ENCODE measurements around the gene ZNF324. TPM values are rescaled to one million over a fixed set of nuclear protein-coding genes. Genes with fewer than 3 reads are reported as not detected.

ZNF324 gene
- polyA plus RNA-seq (2013, experiment 1 of 2): 3.3 TPM
- 4.1 TPM for polyA plus RNA-seq (2013, experiment 2 of 2)

DNA sequence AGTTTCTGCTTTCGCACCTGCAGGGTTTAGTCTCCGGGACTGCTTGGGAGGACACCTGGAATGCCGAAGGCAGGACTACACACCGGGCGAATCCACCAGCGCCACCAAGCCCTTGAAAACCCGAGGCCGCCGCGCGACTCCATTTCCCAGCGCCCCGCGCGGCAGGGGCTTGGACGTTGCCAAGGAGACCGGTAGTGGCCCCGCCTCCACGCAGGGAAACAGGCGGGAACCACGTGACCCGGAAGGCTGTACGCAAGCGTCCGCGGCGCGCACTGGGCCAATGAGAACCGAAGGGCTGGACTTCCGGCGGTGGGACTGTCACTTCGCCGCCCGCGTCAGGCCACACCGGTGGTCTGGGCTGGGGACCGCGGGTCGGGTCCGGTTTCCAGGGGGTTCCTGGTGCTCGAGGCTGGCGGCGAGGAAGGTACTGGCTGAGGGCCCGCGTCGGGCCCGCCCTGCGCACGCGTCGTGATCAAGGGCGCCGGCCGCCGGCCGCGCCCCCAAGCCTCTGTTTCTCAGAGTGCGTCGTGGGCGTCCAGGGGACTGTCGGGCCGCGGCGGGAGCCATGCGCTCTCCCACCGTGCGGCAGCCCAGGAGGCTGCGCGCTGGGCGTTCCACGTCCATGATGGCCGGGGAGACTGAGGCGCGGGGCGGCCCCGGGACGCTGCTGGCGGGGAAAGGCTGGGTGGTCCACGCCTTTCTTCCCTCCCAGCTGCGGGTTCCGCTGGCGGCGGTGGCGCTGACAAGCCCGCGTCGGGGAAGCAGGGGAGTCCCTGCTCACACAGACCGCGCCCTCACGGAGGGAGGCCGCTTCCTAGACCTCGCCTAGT is at the start of gene ZNF324:
TSS of gene ZNF324 (plus strand) at position 321 of the 830 bp plus-strand sequence. CDS start 2,106 bp downstream, outside the sequence.
- no CpG with 5 or more reads among the region's 92 CpGs for WGBS (ENCODE audit: extremely low coverage, insufficient coverage, low lambda C conversion rate)
- H3K4me1 ChIP-seq (ENCODE audit: control insufficient read depth, low read depth, low read length): no peaks in the 10 kb centered on the region
- peak within 1 kb of the TSS; percentile 74 for H3K4me2 ChIP-seq (ENCODE audit: low read length)
- H4K8ac ChIP-seq (ENCODE audit: low read depth, low read length): no peak within 1 kb of the TSS
- no peak within 1 kb of the TSS for H4K5ac ChIP-seq (ENCODE audit: low read length)
- no peak within 1 kb of the TSS for H2BK120ac ChIP-seq (ENCODE audit: low read depth, low read length)
- H2AK5ac ChIP-seq (ENCODE audit: low read length): no peak within 1 kb of the TSS
- H3K9ac ChIP-seq (ENCODE audit: low read length): peak within 1 kb of the TSS; percentile 81
- peak within 1 kb of the TSS; percentile 88 for H3K56ac ChIP-seq (ENCODE audit: low read length)
- peaks cover under 1% of the 10 kb centered on the region for H3K36me3 ChIP-seq (ENCODE audit: control insufficient read depth, insufficient read depth, low read length)
- no peak within 1 kb of the TSS for H3K23ac ChIP-seq (ENCODE audit: low read length)
- no peaks in the 10 kb centered on the region for H3K79me2 ChIP-seq (ENCODE audit: control insufficient read depth, insufficient read depth, low read length)
- H2BK5ac ChIP-seq (ENCODE audit: low read length): no peak within 1 kb of the TSS
- H3K79me1 ChIP-seq (ENCODE audit: low read length): peaks cover 3% of the 10 kb centered on the region
- H3K27ac ChIP-seq (ENCODE audit: low read depth, low read length): no peak within 1 kb of the TSS
- H3K4ac ChIP-seq (ENCODE audit: low read depth, low read length): no peak within 1 kb of the TSS
- H3K4me3 ChIP-seq (ENCODE audit: low read length): peak within 1 kb of the TSS; percentile 74
- peak; percentile 99 for DNase-seq
- no peak within 1 kb of the TSS for H2BK15ac ChIP-seq (replicated peaks; ENCODE audit: low read depth)
- H3K27me3 ChIP-seq (ENCODE audit: insufficient read depth, low read length, poor library complexity): no peaks in the 10 kb centered on the region
- no peak within 1 kb of the TSS for H3K18ac ChIP-seq (ENCODE audit: low read length)

DNA sequence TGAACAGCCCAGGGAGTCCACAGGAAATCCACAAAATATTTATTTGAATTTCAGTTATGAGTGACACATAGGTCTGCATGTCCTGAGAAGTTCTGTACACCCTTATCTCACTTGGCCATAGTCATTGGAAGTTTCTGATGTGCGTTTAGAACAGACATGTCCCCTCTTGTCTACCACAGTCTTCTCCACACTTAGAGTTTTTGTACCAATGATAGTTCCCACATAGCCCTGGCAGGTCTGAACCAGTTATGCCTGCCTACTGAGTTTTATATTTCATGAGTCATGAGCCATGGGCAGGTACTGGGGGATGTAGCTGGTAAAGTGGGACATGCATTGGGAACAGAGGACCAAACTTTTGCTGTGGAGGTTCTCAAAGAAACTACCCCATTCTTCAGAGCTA is 38.3 kb upstream of the ZNF324 start:
- no CpG with 5 or more reads among the region's 1 CpG for WGBS (ENCODE audit: extremely low coverage, insufficient coverage, low lambda C conversion rate)
- H3K27ac ChIP-seq (ENCODE audit: low read depth, low read length): no peak overlapping the region
- H3K4me2 ChIP-seq (ENCODE audit: low read length): no peak overlapping the region
- H3K4me3 ChIP-seq (ENCODE audit: low read length): no peak overlapping the region
- H4K5ac ChIP-seq (ENCODE audit: low read length): no peak overlapping the region
- no peaks in the 10 kb centered on the region for H3K27me3 ChIP-seq (ENCODE audit: insufficient read depth, low read length, poor library complexity)
- no peak overlapping the region for H2AK5ac ChIP-seq (ENCODE audit: low read length)
- no peak overlapping the region for H3K23ac ChIP-seq (ENCODE audit: low read length)
- DNase-seq: no peak
- H3K4ac ChIP-seq (ENCODE audit: low read depth, low read length): no peak overlapping the region
- no peaks in the 10 kb centered on the region for H3K79me2 ChIP-seq (ENCODE audit: control insufficient read depth, insufficient read depth, low read length)
- H3K4me1 ChIP-seq (ENCODE audit: control insufficient read depth, low read depth, low read length): no peaks in the 10 kb centered on the region
- H2BK15ac ChIP-seq (replicated peaks; ENCODE audit: low read depth): no peak overlapping the region
- no peak overlapping the region for H4K8ac ChIP-seq (ENCODE audit: low read depth, low read length)
- no peak overlapping the region for H2BK120ac ChIP-seq (ENCODE audit: low read depth, low read length)
- no peak overlapping the region for H3K56ac ChIP-seq (ENCODE audit: low read length)
- no peak overlapping the region for H2BK5ac ChIP-seq (ENCODE audit: low read length)
- no peaks in the 10 kb centered on the region for H3K79me1 ChIP-seq (ENCODE audit: low read length)
- no peak overlapping the region for H3K18ac ChIP-seq (ENCODE audit: low read length)
- H3K9ac ChIP-seq (ENCODE audit: low read length): no peak overlapping the region
- H3K36me3 ChIP-seq (ENCODE audit: control insufficient read depth, insufficient read depth, low read length): peaks cover under 1% of the 10 kb centered on the region

DNA sequence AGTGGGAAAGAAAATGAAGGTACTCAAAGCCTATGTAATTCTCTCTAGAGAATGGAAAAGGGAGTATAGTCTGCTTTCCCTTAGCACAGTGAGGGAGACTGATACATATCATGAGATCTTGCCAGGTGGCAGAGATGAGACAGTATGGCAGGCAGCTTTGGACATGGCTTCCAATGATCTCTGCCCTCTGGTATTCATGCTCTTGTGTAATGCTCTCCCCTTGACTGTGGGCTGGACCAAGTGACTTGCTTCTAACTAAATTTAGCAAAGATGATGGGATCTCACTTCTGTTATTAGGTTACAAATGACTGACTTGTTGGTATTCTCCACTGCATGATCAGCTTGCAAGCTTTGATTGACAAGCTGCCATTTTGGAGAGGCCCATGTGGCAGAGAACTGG is 37.1 kb upstream of the ZNF324 start:
- no peak for DNase-seq
- no peaks in the 10 kb centered on the region for H3K79me1 ChIP-seq (ENCODE audit: low read length)
- peaks cover 9% of the 10 kb centered on the region for H3K36me3 ChIP-seq (ENCODE audit: control insufficient read depth, insufficient read depth, low read length)
- H3K4me1 ChIP-seq (ENCODE audit: control insufficient read depth, low read depth, low read length): no peaks in the 10 kb centered on the region
- no peak overlapping the region for H3K27ac ChIP-seq (ENCODE audit: low read depth, low read length)
- H2BK15ac ChIP-seq (replicated peaks; ENCODE audit: low read depth): no peak overlapping the region
- no peak overlapping the region for H3K56ac ChIP-seq (ENCODE audit: low read length)
- no peak overlapping the region for H2AK5ac ChIP-seq (ENCODE audit: low read length)
- no peak overlapping the region for H2BK120ac ChIP-seq (ENCODE audit: low read depth, low read length)
- no peak overlapping the region for H3K23ac ChIP-seq (ENCODE audit: low read length)
- H4K5ac ChIP-seq (ENCODE audit: low read length): no peak overlapping the region
- no peak overlapping the region for H3K18ac ChIP-seq (ENCODE audit: low read length)
- H2BK5ac ChIP-seq (ENCODE audit: low read length): no peak overlapping the region
- no peak overlapping the region for H4K8ac ChIP-seq (ENCODE audit: low read depth, low read length)
- no peaks in the 10 kb centered on the region for H3K27me3 ChIP-seq (ENCODE audit: insufficient read depth, low read length, poor library complexity)
- no peak overlapping the region for H3K4ac ChIP-seq (ENCODE audit: low read depth, low read length)
- peak overlapping the region; percentile 2 for H3K4me3 ChIP-seq (ENCODE audit: low read length)
- no peaks in the 10 kb centered on the region for H3K79me2 ChIP-seq (ENCODE audit: control insufficient read depth, insufficient read depth, low read length)
- H3K9ac ChIP-seq (ENCODE audit: low read length): no peak overlapping the region
- H3K4me2 ChIP-seq (ENCODE audit: low read length): no peak overlapping the region

DNA sequence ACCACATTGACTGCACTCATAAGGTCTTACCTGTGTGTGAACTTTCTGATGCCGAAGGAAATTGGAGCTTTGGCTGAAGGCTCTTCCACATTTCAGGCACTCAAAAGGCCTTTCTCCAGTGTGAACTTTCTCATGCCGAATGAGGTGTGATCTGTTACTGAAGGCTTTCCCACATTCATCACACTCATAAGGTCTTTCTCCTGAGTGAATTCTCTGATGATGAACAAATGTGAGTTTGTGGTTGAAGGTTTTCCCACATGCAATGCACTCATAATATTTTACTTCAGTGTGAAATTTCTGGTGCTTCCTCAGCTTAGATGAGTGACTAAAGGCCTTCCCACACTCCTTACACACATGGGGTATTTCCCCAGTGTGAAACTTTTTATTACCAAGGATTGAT is 32.7 kb upstream of the ZNF324 start:
- Histone ChIP-seq H4K5ac (ENCODE audit: low read length) (no peak overlapping the region), H3K9ac (ENCODE audit: low read length) (no peak overlapping the region), H3K27ac (ENCODE audit: low read depth, low read length) (no peak overlapping the region), H2AK5ac (ENCODE audit: low read length) (no peak overlapping the region), H3K36me3 (ENCODE audit: control insufficient read depth, insufficient read depth, low read length) (peaks cover 11% of the 10 kb centered on the region), H3K4me1 (ENCODE audit: control insufficient read depth, low read depth, low read length) (no peaks in the 10 kb centered on the region), H3K4me3 (ENCODE audit: low read length) (peak overlapping the region; percentile 37), H2BK120ac (ENCODE audit: low read depth, low read length) (no peak overlapping the region), H2BK5ac (ENCODE audit: low read length) (no peak overlapping the region), H3K27me3 (ENCODE audit: insufficient read depth, low read length, poor library complexity) (no peaks in the 10 kb centered on the region), H3K56ac (ENCODE audit: low read length) (no peak overlapping the region), H3K79me1 (ENCODE audit: low read length) (no peaks in the 10 kb centered on the region), H3K4me2 (ENCODE audit: low read length) (no peak overlapping the region), H3K18ac (ENCODE audit: low read length) (no peak overlapping the region), H3K4ac (ENCODE audit: low read depth, low read length) (no peak overlapping the region), H3K79me2 (ENCODE audit: control insufficient read depth, insufficient read depth, low read length) (no peaks in the 10 kb centered on the region), H3K23ac (ENCODE audit: low read length) (no peak overlapping the region), H2BK15ac (replicated peaks; ENCODE audit: low read depth) (no peak overlapping the region), H4K8ac (ENCODE audit: low read depth, low read length) (no peak overlapping the region)
- WGBS (ENCODE audit: extremely low coverage, insufficient coverage, low lambda C conversion rate): no CpG with 5 or more reads among the region's 2 CpGs
- no peak for DNase-seq

DNA sequence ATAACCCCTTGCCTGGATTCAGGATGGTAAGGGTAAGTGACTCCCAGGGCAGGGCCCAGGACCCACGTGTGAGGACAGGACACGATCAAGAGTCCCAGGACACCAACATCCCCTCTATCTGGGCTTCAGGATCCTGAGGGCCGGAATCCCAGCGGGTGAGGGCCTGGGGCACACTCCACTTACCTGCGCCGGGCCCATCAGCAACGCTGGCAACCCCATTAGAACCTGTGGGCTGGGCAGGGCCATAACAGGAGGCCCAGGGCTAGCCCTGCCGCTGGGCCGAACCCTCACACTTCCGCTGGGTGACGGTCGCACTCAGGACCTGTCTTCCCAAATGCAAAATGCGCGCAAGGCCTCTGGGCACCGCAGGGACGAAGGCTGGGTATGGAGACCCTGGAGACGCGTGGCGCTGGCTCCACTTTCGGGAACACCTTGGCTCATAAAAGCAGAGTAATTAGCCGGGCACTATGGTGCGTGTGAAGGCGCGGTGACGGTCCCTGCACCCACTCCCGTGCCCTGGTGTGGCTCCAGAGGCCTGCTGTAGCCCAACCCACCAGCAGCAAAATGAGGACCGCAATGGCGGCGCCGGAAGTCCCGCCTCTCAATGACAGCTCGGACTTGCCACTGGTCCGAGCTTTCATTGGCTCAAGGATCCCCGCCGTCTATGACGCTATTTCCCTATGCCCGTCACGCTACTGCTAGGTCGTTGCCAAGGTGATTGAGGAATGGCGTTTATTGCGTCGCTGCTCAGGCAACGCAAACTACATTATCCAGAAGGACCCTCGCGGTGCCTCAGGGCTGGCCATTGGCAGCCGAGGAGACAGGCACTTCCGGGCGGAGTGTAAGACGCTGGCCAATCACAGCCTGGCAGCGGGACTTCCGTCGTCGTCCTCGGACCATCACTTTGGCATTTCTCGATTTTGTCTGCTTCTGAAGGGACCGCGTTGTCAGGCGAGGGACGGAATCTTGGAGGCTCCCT is 27.0 kb upstream of the ZNF324 start, which contains the start of gene ZNF132:
TSS of gene ZNF132 (minus strand) at position 578 of the 979 bp plus-strand sequence. CDS start at position 246, 332 bp downstream.
- Histone ChIP-seq H3K79me1 (ENCODE audit: low read length) (no peaks in the 10 kb centered on the region), H2BK120ac (ENCODE audit: low read depth, low read length) (no peak within 1 kb of the TSS), H2AK5ac (ENCODE audit: low read length) (no peak within 1 kb of the TSS), H3K4me1 (ENCODE audit: control insufficient read depth, low read depth, low read length) (no peaks in the 10 kb centered on the region), H3K4me2 (ENCODE audit: low read length) (peak within 1 kb of the TSS; percentile 75), H3K56ac (ENCODE audit: low read length) (peak within 1 kb of the TSS; percentile 90), H3K27ac (ENCODE audit: low read depth, low read length) (no peak within 1 kb of the TSS), H3K36me3 (ENCODE audit: control insufficient read depth, insufficient read depth, low read length) (peaks cover under 1% of the 10 kb centered on the region), H3K27me3 (ENCODE audit: insufficient read depth, low read length, poor library complexity) (no peaks in the 10 kb centered on the region), H4K8ac (ENCODE audit: low read depth, low read length) (peak within 1 kb of the TSS; percentile 41), H4K5ac (ENCODE audit: low read length) (no peak within 1 kb of the TSS), H3K4me3 (ENCODE audit: low read length) (peak within 1 kb of the TSS; percentile 71), H3K18ac (ENCODE audit: low read length) (no peak within 1 kb of the TSS), H2BK5ac (ENCODE audit: low read length) (no peak within 1 kb of the TSS), H3K4ac (ENCODE audit: low read depth, low read length) (no peak within 1 kb of the TSS), H3K23ac (ENCODE audit: low read length) (no peak within 1 kb of the TSS), H2BK15ac (replicated peaks; ENCODE audit: low read depth) (no peak within 1 kb of the TSS), H3K9ac (ENCODE audit: low read length) (peak within 1 kb of the TSS; percentile 74), H3K79me2 (ENCODE audit: control insufficient read depth, insufficient read depth, low read length) (no peaks in the 10 kb centered on the region)
- no CpG with 5 or more reads among the region's 59 CpGs for WGBS (ENCODE audit: extremely low coverage, insufficient coverage, low lambda C conversion rate)
- peak; percentile 100 for DNase-seq

Measured in mesendoderm (in vitro differentiated cells).